HAP-1 (cell line): ENCODE results near the gene AFAP1L2.

Experiments
- DNase-seq, 2 experiments: peaks; one replicate each; pipeline ENCODE4 v3.0.0-alpha.2; 2016 to 2020; ENCODE audit warnings: low spot score in 2 of 2
- H3K27me3 ChIP-seq: fragments of 250-450 bp; sonication (Bioruptor Pico); 2 replicates; pipeline ENCODE4 v1.5.1; 2020; ENCODE audit warnings: low read depth, mild to moderate bottlenecking, moderate library complexity
- H3K36me3 ChIP-seq: fragments of 250-450 bp; sonication (Bioruptor Pico); replicated peaks from 2 replicates; pipeline ENCODE4 v1.5.1; 2020; ENCODE audit warnings: mild to moderate bottlenecking
- H3K4me1 ChIP-seq: fragments of 250-450 bp; sonication (Bioruptor Pico); 2 replicates; pipeline ENCODE4 v1.5.1; 2020; ENCODE audit warnings: mild to moderate bottlenecking
- H3K4me3 ChIP-seq: fragments of 250-450 bp; sonication (Bioruptor Pico); 2 replicates; pipeline ENCODE4 v1.5.1; 2020; ENCODE audit warnings: mild to moderate bottlenecking, moderate library complexity
- H3K9me3 ChIP-seq: fragments of 250-450 bp; sonication (Bioruptor Pico); 2 replicates; pipeline ENCODE4 v1.5.1; 2020; ENCODE audit warnings: mild to moderate bottlenecking, moderate library complexity
- in situ Hi-C: fragments of 300-500 bp; cut with MboI; formaldehyde crosslinking; loops from 3 replicates; pipeline ENCODE4 v1.14.3; 2020; ENCODE audit warnings: low sequenced_read_pairs, inconsistent platforms, mixed read lengths

The AFAP1L2 gene

GRCh38 chr10:114402233-114402632 lies 2.1 kb downstream of the AFAP1L2 start:
- Histone ChIP-seq H3K36me3 (no peaks in the 10 kb centered on the region), H3K4me1 (no peaks in the 10 kb centered on the region), H3K4me3 (no peak overlapping the region), H3K27me3 (peaks cover 64% of the 10 kb centered on the region), H3K9me3 (no peaks in the 10 kb centered on the region)
- DNase-seq, result no peak
- in situ Hi-C loops, result no loop called here

- no peaks in the 10 kb centered on the region for H3K4me1 ChIP-seq
- DNase-seq, result no peak
- peaks cover 69% of the 10 kb centered on the region for H3K27me3 ChIP-seq
- in situ Hi-C loops, result no loop called here
- no peak overlapping the region for H3K4me3 ChIP-seq
- no peaks in the 10 kb centered on the region for H3K9me3 ChIP-seq
- H3K36me3 ChIP-seq, result no peaks in the 10 kb centered on the region
Observed at GRCh38 chr10:114401195-114401791, 3.0 kb downstream of the AFAP1L2 start.

DNA sequence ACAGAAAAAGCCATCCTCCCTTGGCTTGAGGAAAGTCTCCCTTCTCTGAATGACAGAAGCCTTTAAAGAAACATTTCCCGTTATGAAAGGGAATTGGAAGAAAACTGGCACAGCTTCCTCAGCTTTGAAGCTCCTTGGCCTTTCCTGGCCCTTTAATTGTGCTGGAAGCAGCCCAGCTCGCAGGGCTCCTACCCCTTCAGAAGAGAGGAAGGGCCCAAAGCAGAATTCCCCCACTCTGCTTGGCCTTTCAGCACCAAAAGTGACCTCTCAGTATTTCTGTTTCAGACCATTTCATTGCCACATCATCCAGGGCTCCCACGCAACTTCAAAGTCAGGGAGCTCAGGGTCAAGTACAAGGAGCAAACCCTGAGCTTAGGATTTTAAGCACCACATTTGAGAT lies 4.2 kb downstream of the AFAP1L2 start:
- DNase-seq, result no peak
- no peaks in the 10 kb centered on the region for H3K36me3 ChIP-seq
- no peaks in the 10 kb centered on the region for H3K4me1 ChIP-seq
- H3K9me3 ChIP-seq, result no peaks in the 10 kb centered on the region
- H3K27me3 ChIP-seq, result peaks cover 66% of the 10 kb centered on the region
- in situ Hi-C loops, result no loop called here
- no peak overlapping the region for H3K4me3 ChIP-seq

GRCh38 chr10:114399576-114399975 lies 4.7 kb downstream of the AFAP1L2 start:
- Histone ChIP-seq H3K4me3 (no peak overlapping the region), H3K27me3 (peaks cover 61% of the 10 kb centered on the region), H3K36me3 (no peaks in the 10 kb centered on the region), H3K4me1 (no peaks in the 10 kb centered on the region), H3K9me3 (no peaks in the 10 kb centered on the region)
- in situ Hi-C loops, result no loop called here
- no peak for DNase-seq

DNA sequence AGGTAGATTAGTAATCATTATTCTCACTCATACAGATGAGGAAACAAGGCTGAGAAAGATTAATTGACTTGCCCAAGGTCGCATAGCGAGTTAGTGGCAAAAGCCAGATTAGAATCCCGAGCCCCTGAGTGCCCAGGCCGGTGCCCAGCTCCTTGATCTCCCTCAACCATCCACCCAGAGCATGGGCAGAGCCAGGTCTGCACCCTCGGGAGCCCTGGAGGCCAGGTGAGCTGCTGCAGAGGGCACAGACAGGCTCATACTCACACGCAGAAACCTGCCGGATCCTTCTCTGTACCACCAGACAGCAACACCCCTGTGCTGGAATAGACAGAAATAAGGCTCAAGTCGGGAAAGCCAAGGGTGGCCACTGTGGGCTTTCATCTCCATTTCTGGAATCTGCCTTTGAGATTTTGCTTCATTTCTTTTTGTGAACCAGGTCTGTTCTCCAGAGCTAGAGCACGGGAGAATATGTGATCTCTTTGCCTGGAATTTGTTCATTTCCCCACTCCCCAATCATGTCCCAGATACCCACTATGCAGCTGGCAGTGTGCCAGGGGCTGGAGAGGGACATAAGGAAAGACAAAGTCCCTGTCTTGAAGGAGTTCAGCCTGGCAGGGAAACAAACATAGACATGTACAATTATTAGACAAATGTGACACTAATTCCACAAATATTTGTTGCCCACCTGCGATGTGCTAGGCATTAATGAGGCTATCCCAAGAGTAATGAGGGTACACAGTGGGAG lies 5.5 kb downstream of the AFAP1L2 start:
- H3K9me3 ChIP-seq, result no peaks in the 10 kb centered on the region
- no peaks in the 10 kb centered on the region for H3K36me3 ChIP-seq
- H3K27me3 ChIP-seq, result peaks cover 53% of the 10 kb centered on the region
- no peaks in the 10 kb centered on the region for H3K4me1 ChIP-seq
- in situ Hi-C loops, result no loop called here
- no peak for DNase-seq
- H3K4me3 ChIP-seq, result no peak overlapping the region

DNA sequence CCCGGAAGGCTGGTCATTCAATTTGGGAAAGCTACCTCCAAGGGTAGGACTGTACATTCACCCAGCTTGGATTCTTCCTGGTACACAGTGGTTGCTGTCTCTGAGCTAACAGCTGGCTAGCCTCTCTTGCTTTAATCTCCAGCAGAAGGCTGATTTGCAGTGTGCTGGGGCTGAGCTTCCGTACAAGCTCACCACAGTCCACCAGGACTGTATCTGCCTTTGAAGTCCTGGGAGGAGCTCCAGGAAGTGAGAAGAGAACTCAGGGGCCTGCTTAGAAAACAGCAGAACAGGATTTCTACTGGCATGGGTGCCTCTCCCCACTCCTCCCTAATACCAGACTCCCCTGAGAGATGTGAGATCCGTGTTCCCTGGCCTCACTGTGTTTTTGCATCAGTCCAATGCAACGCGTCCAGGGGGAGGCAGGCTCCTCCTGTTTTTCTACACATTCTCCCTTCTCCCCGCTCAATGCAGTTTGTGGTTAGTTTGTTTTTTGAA lies 6.6 kb downstream of the AFAP1L2 start:
- Histone ChIP-seq H3K27me3 (peaks cover 42% of the 10 kb centered on the region), H3K4me3 (no peak overlapping the region), H3K4me1 (no peaks in the 10 kb centered on the region), H3K9me3 (no peaks in the 10 kb centered on the region), H3K36me3 (no peaks in the 10 kb centered on the region)
- DNase-seq, result no peak
- in situ Hi-C loops, result no loop called here

DNA sequence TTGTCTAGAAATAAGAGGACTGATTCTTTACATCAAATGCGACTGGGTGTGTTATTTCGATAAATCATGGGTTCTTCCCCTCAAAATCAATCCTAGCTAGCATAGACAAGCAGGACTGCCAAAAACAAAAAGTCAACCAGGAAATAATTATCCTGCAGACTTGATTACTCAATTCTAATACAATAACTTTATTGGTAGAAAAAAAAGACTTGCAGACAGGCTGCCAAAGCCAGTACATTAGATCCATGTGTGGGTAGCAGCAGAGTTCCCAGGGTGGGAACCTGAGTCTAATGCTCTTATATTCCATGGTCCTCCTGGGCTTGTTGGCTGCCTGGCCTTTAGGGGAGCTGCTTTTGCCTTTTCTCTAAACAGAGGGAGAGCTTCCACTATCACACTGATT lies 7.8 kb downstream of the AFAP1L2 start:
- H3K27me3 ChIP-seq, result peaks cover 30% of the 10 kb centered on the region
- DNase-seq, result no peak
- in situ Hi-C loops, result no loop called here
- no peaks in the 10 kb centered on the region for H3K9me3 ChIP-seq
- H3K4me1 ChIP-seq, result no peaks in the 10 kb centered on the region
- H3K36me3 ChIP-seq, result no peaks in the 10 kb centered on the region
- no peak overlapping the region for H3K4me3 ChIP-seq

DNA sequence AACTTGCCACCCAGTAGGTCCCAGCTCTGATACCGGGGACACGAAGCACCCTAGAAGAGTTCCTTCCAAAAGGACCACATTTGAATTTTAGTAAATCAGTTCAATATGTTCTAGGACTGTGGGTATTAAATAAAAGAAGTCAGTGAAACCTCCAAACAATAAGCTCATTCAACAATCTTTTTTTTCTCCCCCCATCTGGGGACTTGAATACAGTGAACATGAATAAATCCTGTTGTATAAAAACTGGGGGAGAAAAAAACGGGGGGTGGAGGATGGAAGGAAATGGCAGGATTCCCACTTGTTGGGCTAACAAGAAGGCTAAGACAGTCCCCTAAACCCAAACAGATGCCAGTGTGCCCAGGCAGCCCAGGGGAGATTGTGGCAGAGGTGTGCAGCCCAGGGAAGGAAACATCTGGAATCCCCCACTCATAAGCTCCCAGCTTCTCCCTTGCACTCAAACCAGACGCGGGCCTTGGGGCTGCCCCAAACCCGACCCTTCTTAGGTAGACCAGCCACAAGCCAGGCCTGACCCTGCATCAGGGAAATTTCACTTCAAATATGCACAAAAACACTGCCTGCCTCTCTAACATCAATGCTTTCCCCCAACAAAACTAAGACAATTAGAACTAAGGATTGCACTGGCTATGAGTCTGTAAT lies 8.8 kb downstream of the AFAP1L2 start:
- H3K36me3 ChIP-seq, result no peaks in the 10 kb centered on the region
- in situ Hi-C loops, result no loop called here
- H3K4me1 ChIP-seq, result no peaks in the 10 kb centered on the region
- DNase-seq, result no peak
- peaks cover 22% of the 10 kb centered on the region for H3K27me3 ChIP-seq
- no peaks in the 10 kb centered on the region for H3K9me3 ChIP-seq
- no peak overlapping the region for H3K4me3 ChIP-seq

- no peaks in the 10 kb centered on the region for H3K36me3 ChIP-seq
- in situ Hi-C loops, result no loop called here
- no peak overlapping the region for H3K4me3 ChIP-seq
- H3K4me1 ChIP-seq, result no peaks in the 10 kb centered on the region
- DNase-seq, result no peak
- H3K27me3 ChIP-seq, result peaks cover 22% of the 10 kb centered on the region
- H3K9me3 ChIP-seq, result no peaks in the 10 kb centered on the region
Observed at GRCh38 chr10:114394531-114394930, 9.8 kb downstream of the AFAP1L2 start.

DNA sequence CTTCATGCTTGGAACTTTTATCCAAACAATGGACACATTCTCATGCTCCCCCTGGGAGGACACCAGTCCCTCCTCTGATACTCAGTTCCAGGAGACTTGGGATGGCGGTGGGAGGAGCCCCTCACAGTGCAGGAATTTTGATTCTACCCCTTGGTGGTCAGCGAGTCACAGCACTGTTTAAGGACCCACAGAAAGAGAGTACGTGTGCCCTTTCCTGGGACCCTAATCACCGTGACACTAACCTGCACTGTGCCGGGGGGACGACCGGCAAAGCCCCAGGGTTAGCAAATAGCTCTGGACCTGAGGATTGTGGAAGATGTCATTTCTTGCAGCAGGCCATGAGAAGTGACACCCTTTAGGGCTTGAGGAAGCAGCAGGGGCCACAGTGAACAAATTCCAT lies 10.4 kb downstream of the AFAP1L2 start:
- Histone ChIP-seq H3K4me3 (no peak overlapping the region), H3K4me1 (no peaks in the 10 kb centered on the region), H3K9me3 (no peaks in the 10 kb centered on the region), H3K36me3 (no peaks in the 10 kb centered on the region), H3K27me3 (peaks cover 22% of the 10 kb centered on the region)
- DNase-seq, result no peak
- in situ Hi-C loops, result no loop called here

DNA sequence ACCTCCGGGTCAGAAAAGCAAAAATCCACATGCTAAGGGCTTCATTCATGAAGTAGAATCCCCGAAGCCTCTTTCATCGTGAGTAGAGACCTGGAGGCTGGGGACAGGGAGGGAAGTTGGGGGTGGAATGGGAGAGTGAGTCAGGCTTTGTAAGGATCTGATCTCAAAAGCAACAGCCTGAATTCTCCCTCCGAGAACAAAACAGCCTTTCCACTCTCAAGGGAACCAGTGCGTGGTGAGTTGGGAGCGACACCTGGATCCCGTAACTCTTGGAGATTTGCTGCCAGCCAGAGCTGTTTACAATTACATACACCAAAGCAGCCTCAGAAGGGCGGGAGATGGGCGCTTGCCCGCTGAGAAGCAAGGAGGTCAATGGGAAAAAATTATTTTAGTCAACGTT lies 10.8 kb downstream of the AFAP1L2 start:
- no peak for DNase-seq
- H3K4me3 ChIP-seq, result no peak overlapping the region
- H3K9me3 ChIP-seq, result no peaks in the 10 kb centered on the region
- H3K27me3 ChIP-seq, result peaks cover 19% of the 10 kb centered on the region
- H3K36me3 ChIP-seq, result no peaks in the 10 kb centered on the region
- no peaks in the 10 kb centered on the region for H3K4me1 ChIP-seq
- in situ Hi-C loops, result no loop called here

GRCh38 chr10:114392112-114392835 lies 12.0 kb downstream of the AFAP1L2 start:
- peaks cover 9% of the 10 kb centered on the region for H3K27me3 ChIP-seq
- in situ Hi-C loops, result no loop called here
- no peak overlapping the region for H3K4me3 ChIP-seq
- no peaks in the 10 kb centered on the region for H3K4me1 ChIP-seq
- DNase-seq, result no peak
- no peaks in the 10 kb centered on the region for H3K36me3 ChIP-seq
- no peaks in the 10 kb centered on the region for H3K9me3 ChIP-seq

DNA sequence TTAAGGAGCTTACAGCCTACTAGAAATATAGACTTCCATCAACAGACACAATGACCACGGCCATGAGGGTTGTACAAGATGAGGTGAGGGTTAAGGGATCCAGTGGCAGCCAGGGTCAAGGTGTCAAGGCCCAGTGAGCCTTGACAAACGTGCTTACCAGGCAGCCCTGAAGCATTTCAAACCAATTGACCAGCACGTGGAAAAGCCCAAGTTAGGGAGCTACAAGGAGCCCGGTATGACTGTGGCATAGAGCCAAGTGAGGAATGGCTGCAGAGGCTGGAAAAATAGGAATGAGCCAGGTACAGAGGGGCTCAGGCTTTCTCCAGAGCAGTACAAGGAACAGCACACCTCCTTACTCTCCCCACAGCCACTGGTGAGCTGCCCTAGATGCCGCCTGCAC lies 12.7 kb downstream of the AFAP1L2 start:
- H3K27me3 ChIP-seq, result peaks cover 5% of the 10 kb centered on the region; the same call in 1 of the 2 replicates
- H3K36me3 ChIP-seq, result no peaks in the 10 kb centered on the region
- no peaks in the 10 kb centered on the region for H3K4me1 ChIP-seq
- H3K4me3 ChIP-seq, result no peak overlapping the region
- in situ Hi-C loops, result no loop called here
- no peak for DNase-seq
- no peaks in the 10 kb centered on the region for H3K9me3 ChIP-seq

DNA sequence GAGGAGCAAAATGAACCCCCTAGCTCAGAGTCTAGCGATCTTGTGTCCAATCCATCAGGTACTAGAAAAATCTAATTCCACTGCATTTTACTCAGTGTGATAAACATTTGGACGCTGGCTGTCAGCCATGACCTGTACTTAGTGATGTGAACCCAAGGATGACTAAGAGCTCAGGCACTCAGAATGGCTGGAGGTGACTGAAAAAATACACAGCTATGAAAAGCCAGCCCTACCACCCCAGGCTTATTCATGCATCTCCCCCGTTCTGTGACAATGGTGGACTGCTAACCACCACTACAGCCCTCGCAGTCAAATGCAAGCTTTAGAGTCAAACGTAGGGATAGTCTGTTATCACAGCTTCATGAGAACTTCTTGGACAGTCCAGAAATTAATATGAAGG lies 14.9 kb downstream of the AFAP1L2 start:
- in situ Hi-C loops, result no loop called here
- no peak for DNase-seq
- Histone ChIP-seq H3K36me3 (no peaks in the 10 kb centered on the region), H3K27me3 (no peaks in the 10 kb centered on the region), H3K9me3 (no peaks in the 10 kb centered on the region), H3K4me1 (no peaks in the 10 kb centered on the region), H3K4me3 (no peak overlapping the region)
